ENCODE data around the gene RBMS1.

DNA sequence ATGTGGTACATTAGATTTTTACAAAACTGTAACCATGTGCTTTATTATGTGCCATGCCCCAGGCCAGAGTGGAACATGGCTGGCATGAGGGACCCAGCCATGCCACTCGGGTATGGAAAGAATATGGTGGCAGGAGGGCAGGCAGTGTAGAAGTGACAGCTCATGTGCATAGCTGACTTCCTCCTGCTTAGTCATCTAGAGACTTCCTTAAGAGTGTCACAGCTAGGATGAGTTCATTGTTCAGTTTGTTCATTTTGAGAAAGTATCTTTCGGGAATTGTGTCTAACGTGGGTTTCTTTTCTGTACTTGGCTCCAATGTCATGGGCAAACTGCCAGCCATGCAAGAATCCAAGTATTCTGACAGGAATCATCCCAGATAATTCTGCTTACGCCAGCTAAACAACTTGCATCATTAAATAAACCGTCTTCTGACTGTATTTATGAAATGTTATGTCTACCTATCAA, 199.2 kb downstream of the RBMS1 start:
- TF ChIP-seq EZH2 (IDR thresholded peaks at IDR 0.05; ENCODE audit: borderline replicate concordance, insufficient read depth, low read depth, low read length, poor library complexity, severe bottlenecking), result no peak
- TF ChIP-seq, protein P1, sequence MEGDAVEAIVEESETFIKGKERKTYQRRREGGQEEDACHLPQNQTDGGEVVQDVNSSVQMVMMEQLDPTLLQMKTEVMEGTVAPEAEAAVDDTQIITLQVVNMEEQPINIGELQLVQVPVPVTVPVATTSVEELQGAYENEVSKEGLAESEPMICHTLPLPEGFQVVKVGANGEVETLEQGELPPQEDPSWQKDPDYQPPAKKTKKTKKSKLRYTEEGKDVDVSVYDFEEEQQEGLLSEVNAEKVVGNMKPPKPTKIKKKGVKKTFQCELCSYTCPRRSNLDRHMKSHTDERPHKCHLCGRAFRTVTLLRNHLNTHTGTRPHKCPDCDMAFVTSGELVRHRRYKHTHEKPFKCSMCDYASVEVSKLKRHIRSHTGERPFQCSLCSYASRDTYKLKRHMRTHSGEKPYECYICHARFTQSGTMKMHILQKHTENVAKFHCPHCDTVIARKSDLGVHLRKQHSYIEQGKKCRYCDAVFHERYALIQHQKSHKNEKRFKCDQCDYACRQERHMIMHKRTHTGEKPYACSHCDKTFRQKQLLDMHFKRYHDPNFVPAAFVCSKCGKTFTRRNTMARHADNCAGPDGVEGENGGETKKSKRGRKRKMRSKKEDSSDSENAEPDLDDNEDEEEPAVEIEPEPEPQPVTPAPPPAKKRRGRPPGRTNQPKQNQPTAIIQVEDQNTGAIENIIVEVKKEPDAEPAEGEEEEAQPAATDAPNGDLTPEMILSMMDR (IDR thresholded peaks at IDR 0.05), result no peak
